Testis (tissue), 3 donors: ENCODE results near the gene GGT5. TPM values are rescaled to one million over a fixed set of nuclear protein-coding genes. Genes with fewer than 3 reads are reported as not detected.

Source experiments
- DNase-seq: peaks from one replicate; pipeline ENCODE4 v3.0.0-alpha.2; 2019
- H3K27ac ChIP-seq, 2 donors: fragments of 200-600 bp; sonication (generic); one replicate each; pipeline ENCODE4 v1.5.1; 2019
- H3K27me3 ChIP-seq: fragments of 200-600 bp; sonication (generic); one replicate; pipeline ENCODE4 v1.5.1; 2019
- H3K36me3 ChIP-seq: fragments of 200-600 bp; sonication (generic); one replicate; pipeline ENCODE4 v1.5.1; 2017; ENCODE audit warnings: low read depth; ENCODE audit errors: missing control alignments
- H3K4me1 ChIP-seq: fragments of 200-600 bp; sonication (generic); one replicate; pipeline ENCODE4 v1.5.1; 2019
- H3K4me3 ChIP-seq, 2 donors: fragments of 200-600 bp; sonication (generic); one replicate each; pipeline ENCODE4 v1.5.1; 2017 to 2019
- H3K9me3 ChIP-seq: fragments of 200-600 bp; sonication (generic); one replicate; pipeline ENCODE4 v1.5.1; 2017
- CTCF ChIP-seq, 3 experiments: fragments of 450-650 bp in 2 of 3; fragments of 200-600 bp in 1 of 3; sonication (generic) in 1 of 3; IDR thresholded peaks; one replicate each; pipeline ENCODE4 v1.5.1; 2016 to 2019; ENCODE audit warnings: antibody characterized with exemption in 3 of 3, mild to moderate bottlenecking in 2 of 3, moderate library complexity in 1 of 3
- POLR2A ChIP-seq: fragments of 450-650 bp; IDR thresholded peaks from one replicate; pipeline ENCODE4 v1.6.1; 2017; ENCODE audit warnings: antibody characterized with exemption, mild to moderate bottlenecking, moderate library complexity
- WGBS, 2 donors: methylation state at CpG; one replicate each; pipeline ENCODE4 v1.1.5; 2018; 5-methylcytosine and 5-hydroxymethylcytosine counted together
- intact Hi-C: fragments of 100-400 bp; cut with DNase I; formaldehyde crosslinking; loops from one replicate; pipeline ENCODE4 v1.15.1; 2023; ENCODE audit warnings: low total_unique reads
- polyA plus RNA-seq: library from polyadenylated mRNA; stranded (reverse); fragments of 350-450 nt; fragmentation: Illumina TruSeq; extraction: RNeasy Lipid Tissue Mini Kit (QIAGEN cat#74804); gene quantifications from one replicate; pipeline ENCODE4 v1.2.3, GENCODE V29; 2014; ENCODE audit warnings: low read depth, low replicate concordance; ENCODE audit not compliant: insufficient read depth
- total RNA-seq, 2 donors: library from RNA; depleted of rRNA; stranded (reverse); fragments of >200 nt; gene quantifications; one replicate each; pipeline ENCODE4 v1.2.3, GENCODE V29; 2016

The GGT5 gene
- total and polyA plus RNA-seq, 3 donors from 2014 or later, result 15.0 to 27.1 (median 22.9) TPM

GRCh38 chr22:24186352-24186740, 58.5 kb downstream of the GGT5 start:
- intact Hi-C loops, result no loop called here
- Histone ChIP-seq H3K9me3 (no peaks in the 10 kb centered on the region), H3K36me3 (no peaks in the 10 kb centered on the region), H3K4me1 (peaks cover 11% of the 10 kb centered on the region), H3K27me3 (no peaks in the 10 kb centered on the region), H3K27ac (no peak overlapping the region), H3K4me3 (no peak overlapping the region)
- WGBS, 2 donors, result 92 to 93% methylated on average over 9 to 15 of the region's 15 CpGs
- TF ChIP-seq CTCF (IDR thresholded peaks at IDR 0.05) (no peak), POLR2A (no peak)
- no peak for DNase-seq

- H3K9me3 ChIP-seq, result no peaks in the 10 kb centered on the region
- peaks cover 11% of the 10 kb centered on the region for H3K4me1 ChIP-seq
- TF ChIP-seq POLR2A (no peak), CTCF (IDR thresholded peaks at IDR 0.05) (no peak)
- no peaks in the 10 kb centered on the region for H3K27me3 ChIP-seq
- DNase-seq, result no peak
- H3K27ac ChIP-seq, result no peak overlapping the region
- 93 to 95% methylated on average over 24 to 51 of the region's 51 CpGs for WGBS, 2 donors
- intact Hi-C loops, result no loop called here
- H3K36me3 ChIP-seq, result no peaks in the 10 kb centered on the region
- no peak overlapping the region for H3K4me3 ChIP-seq
Observed at GRCh38 chr22:24185501-24186351, 59.2 kb downstream of the GGT5 start.

GRCh38 chr22:24185001-24185500, 59.8 kb downstream of the GGT5 start:
- DNase-seq, result no peak
- intact Hi-C loops, result no loop called here
- H3K9me3 ChIP-seq, result no peaks in the 10 kb centered on the region

GRCh38 chr22:24184057-24184798, 60.7 kb downstream of the GGT5 start:
- no peaks in the 10 kb centered on the region for H3K36me3 ChIP-seq
- intact Hi-C loops, result no loop called here
- no peak overlapping the region for H3K27ac ChIP-seq
- TF ChIP-seq CTCF (IDR thresholded peaks at IDR 0.05), result no peak
- TF ChIP-seq POLR2A, result no peak
- 86 to 97% methylated on average over 12 to 16 of the region's 16 CpGs for WGBS, 2 donors
- H3K27me3 ChIP-seq, result no peaks in the 10 kb centered on the region
- H3K4me1 ChIP-seq, result no peaks in the 10 kb centered on the region
- no peak overlapping the region for H3K4me3 ChIP-seq
- no peak for DNase-seq
- H3K9me3 ChIP-seq, result no peaks in the 10 kb centered on the region

More at GRCh38 chr22:24185001-24185500, 59.8 kb downstream of the GGT5 start:
- no peaks in the 10 kb centered on the region for H3K27me3 ChIP-seq
- WGBS, 2 donors, result 60 to 93% methylated on average over 1 to 16 of the region's 16 CpGs
- no peaks in the 10 kb centered on the region for H3K36me3 ChIP-seq
- H3K4me1 ChIP-seq, result peaks cover 7% of the 10 kb centered on the region
- H3K4me3 ChIP-seq, result no peak overlapping the region
- TF ChIP-seq POLR2A (no peak), CTCF (IDR thresholded peaks at IDR 0.05) (no peak)
- no peak overlapping the region for H3K27ac ChIP-seq
